Stimulated activated CD4-positive, alpha-beta T cell treated with anti-CD3 and anti-CD28 coated beads, Interleukin-1b, Interleukin-23, amount 100 ng/mL, for 48 hours (primary cell): ENCODE measurements around the gene STAT3.
"Not testable (repeated sequence)": the region's sequence is repeated elsewhere in the genome, so short reads cannot be mapped to it uniquely, and the experiment has no call there.

Experiments used
- DNase-seq: peaks from one replicate; pipeline ENCODE4 v3.0.0-alpha.2; 2020

Gene STAT3

GRCh38 chr17:42380935-42381334 lies 7.3 kb downstream of the STAT3 start:
- DNase-seq, result no peak

GRCh38 chr17:42378959-42379594 lies 9.2 kb downstream of the STAT3 start:
- no peak for DNase-seq

DNA sequence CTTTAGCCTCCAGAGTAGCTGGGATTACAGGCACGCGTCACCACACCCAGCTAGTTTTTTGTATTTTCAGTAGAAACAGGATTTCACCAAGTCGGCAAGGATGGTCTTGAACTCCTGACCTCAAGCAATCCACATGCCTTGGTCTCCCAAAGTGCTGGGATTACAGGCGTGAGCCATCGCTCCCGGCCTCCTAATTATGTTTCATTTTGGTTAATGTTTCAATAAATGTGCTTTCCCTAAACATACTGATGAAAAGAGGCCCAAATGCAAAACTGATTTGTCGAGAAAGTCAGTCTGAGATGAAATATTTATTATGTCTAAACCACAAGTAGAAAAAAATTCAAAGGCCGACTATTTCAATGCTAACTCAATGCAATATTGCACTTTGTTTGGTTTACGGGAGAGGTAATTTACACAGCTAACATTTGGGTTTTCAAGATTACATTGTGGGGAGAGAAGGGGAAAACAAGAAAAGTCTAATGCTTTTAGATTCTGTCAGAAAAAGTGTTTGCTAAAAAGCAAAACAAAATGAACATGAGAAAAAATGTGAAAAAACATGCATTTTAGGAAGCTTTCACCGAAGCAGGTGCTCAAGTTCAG lies 9.8 kb downstream of the STAT3 start:
- no peak for DNase-seq

DNA sequence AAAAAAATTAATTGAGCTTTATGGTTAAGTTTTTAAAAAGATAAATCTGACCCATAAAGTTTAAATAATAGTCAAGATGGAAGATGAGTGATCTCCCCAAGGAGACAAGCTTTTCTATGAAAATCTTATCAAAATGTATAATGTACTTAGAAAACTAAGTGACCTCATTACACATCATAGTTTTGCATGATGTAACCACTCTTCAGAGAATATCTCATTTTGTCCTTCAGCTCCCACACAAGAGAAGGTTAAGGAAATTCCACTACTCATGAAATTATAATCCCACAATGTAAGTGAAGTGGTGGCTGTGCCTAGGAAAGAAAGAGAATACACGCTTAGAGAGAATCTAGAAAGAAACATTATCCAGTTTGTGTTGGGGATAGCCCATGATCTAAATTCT lies 14.3 kb downstream of the STAT3 start:
- DNase-seq, result no peak

DNA sequence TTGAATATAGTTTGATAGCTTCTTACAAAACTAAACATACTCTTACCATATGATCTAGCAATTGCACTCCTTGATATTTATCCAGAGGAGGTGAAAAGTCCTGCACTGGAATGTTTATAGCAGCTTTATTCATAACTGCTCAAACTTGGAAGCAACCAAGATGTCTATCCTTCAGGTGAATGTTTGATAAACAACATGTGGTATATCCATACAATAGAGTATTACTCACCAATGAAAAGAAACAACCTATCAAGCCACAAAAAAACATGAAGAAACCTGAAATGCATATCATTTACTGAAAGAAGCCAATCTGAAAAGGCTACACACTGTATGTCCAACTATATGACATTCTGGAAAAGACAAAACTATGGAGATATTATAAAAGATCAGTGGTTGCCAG lies 16.1 kb downstream of the STAT3 start:
- DNase-seq, result no peak

DNA sequence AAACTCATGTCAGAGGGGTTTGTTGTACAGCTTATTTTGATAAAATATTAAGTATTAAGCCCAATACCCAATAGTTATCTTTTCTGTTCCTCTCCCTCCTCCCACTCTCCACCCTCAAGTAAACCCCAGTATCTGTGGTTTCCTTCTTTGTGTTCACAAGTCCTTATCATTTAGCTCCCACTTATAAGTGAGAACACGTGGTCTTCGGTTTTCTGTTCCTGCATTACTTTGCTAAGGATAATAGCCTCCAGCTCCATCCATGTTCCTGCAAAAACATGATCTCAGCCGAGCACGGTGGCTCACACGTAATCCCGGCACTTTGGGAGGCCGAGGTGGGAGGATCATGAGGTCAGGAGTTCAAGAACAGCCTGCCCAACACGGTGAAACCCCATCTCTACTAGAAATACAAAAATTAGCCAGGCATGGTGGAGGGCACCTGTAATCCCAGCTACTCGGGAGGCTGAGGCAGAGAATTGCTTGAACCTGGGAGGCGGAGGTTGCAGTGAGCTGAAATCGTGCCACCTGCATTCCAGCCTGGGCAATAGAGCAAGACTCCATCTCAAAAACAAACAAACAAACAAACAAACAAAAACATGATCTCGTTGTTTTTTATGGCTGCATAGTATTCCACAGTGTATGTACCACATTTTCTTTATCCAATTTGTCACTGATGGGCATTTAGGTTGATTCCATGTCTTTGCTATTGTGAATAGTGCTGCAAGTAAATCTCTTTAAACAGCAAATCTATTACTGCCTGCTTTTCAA lies 19.3 kb downstream of the STAT3 start:
- not testable (repeated sequence) for DNase-seq

DNA sequence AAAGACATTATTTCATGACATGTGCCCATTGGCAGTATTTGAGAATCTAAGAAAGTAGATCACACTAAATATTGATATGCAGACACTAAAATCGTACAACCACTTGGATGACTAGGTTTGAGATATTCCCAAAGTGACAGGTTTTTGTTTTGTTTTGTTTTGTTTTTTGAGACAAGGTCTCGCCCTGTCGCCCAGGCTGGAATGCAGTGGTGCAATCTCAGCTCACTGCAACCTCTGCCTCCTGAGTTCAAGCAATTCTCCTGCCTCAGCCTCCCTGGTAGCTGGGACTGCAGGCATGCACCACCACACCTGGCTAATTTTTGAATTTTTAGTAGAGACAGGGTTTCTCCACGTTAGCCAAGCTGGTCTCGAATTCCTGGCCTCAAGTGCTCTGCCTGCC lies 19.9 kb downstream of the STAT3 start:
- not testable (repeated sequence) for DNase-seq

DNA sequence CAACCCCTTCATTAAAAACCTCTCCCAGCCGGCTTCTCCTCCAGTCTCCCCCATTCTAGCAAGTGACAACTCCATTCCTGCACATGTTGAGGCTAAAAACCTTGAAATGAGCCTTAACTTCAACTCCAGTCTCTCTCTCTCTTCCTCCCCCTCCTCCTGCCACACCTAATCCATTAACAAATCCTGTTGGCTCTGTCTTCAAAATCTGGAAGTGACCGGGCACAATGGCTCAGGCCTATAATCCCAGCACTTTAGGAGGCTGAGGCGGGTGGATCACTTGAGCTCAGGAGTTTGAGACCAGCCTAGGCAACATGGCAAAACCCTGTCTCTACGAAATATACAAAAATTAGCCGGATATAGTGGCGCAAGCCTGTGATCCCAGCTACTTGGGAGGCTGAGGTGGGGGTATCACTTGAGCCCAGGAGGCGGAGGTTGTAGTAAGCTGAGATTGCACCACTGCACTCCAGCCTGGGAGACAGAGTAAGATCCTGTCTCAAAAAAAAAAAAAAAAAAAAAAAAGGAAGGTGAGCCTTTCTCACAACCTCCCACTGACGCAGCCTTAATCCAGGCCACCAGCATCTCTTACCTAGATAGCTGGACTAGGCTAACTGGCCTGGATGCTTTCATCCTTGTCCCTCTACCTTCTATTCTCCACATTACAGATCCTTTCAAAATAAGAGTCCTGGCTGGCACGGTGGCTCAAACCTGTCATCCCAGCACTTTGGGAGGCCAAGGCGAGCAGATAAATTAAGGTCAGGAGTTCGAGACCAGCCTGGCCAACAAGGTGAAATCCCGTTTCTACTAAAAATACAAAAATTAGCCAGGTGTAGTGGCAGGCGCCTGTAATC lies 21.8 kb downstream of the STAT3 start:
- DNase-seq, result not testable (repeated sequence)

- DNase-seq, result no peak
These were observed 23.1 kb downstream of the STAT3 start for GRCh38 chr17:42365136-42365535.

DNA sequence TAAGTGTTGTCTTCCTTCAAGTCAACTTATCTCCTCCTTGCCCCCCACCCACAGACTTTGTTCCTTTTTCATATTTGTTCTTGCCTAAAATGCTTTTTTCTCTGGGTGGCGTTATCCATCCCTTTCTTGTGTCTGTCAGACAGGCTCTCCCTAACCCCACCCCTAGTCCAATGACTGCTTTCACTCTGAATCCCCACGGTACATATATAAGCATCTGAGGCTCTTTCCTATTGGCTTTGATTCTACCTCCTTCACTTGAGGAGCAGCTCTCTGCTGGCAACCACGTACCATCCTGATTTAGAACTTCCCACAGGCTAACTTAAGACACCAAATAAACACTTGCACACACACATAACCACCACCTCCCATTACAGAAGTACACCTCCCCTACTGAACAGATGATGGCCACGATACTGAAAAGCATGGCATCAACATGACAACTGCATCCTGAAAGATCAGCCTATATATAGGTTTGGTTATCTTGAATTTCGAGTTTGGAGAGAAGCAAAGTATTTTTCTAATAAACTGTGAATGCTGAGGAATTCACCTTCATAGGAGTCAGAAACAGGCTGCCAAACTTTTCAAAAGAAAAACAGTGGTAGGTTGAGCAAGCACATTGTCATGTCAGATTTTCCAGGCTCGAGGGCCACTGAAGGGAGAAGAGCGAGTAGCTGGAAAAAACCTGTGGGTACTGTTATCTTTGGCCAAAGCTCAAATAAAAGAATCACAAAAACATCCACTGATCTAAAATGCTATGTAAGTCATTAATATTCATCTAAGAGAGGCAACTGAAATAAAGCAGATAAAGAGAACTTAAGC lies 24.3 kb downstream of the STAT3 start:
- DNase-seq, result no peak

- no peak for DNase-seq
These were observed 25.0 kb downstream of the STAT3 start for GRCh38 chr17:42363231-42363630.

- DNase-seq, result no peak
These were observed 25.8 kb downstream of the STAT3 start for GRCh38 chr17:42362245-42362961.

DNA sequence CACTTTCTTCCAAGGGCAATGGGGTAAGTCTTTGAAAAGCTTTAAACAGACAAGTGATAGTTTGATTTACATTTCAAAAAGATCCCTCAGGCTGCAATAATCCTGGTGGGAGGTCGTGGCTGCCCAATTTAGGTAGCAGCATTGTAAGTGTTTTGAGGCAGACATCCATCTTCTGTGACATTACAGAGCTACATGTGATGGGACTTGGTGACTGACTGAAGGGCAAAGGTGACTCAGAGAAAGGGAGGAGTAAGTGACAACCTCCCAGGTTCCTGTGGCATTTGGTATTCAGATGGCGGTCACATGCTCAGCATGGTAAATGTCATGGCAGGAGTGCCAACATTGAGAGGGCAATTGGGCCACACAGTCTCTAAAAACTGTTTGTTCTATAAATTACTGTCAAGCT lies 26.5 kb downstream of the STAT3 start:
- DNase-seq, result peak; percentile 55

- DNase-seq, result not testable (repeated sequence)
These were observed 27.9 kb downstream of the STAT3 start for GRCh38 chr17:42360388-42360787.

DNA sequence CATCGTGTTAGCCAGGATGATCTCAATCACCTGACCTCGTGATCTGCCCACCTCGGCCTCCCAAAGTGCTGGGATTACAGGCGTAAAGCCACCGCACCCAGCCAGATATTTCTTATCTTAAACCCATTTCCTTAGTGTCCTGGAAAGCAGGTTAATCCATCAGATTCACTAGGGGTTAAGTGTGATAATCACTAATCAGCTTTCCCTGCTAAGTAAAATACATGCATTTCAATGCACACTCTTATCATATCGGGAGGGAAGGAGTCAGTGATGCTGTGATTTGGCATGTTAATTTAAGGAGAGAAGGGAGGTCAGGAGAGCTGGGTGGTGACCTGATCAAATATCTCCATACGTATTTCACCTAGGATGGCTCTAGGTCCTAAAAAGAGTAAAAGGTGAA lies 29.1 kb downstream of the STAT3 start:
- DNase-seq, result no peak

GRCh38 chr17:42358434-42358833 lies 29.8 kb downstream of the STAT3 start:
- DNase-seq, result no peak

DNA sequence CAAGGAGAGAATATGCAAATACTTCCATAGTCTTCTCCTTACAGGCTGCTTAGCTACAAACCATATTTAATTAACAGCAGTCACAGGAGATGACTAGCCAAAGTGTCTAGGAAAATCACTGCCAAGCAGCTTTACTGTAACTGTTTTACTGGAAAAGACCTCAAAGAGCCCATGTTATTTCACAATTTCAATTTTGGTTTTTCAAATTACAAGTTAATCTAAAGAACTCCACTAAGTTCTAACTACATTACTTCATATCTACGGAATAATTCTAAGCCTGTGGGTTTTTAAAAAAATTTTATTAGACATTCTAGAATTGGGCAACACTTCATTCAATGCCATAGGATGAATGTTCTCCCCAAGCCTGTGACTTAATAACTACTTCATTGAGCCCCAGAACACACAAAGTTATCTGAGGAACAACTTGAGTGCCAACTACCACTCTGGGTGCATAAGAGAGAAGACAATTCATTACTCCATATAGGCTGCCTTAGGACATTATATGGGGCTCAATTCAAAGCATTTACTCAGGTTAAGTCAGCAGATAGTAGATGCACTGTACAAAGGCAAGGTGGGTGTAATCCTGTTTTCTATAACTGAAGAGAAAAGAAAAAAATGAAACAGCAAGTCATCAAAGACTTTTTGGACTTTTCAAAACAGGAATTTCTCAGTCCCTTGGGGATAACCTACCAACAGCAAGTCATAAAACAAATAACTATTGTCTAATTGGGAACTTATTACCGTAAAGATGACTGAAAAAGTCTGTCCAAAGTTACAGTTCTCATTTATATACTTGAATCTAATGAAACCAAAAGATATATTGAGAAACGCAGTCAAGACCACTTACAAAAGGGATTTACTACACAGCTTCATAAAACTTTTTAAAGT lies 33.0 kb downstream of the STAT3 start:
- no peak for DNase-seq

- DNase-seq, result no peak
These were observed 40.1 kb downstream of the STAT3 start for GRCh38 chr17:42348104-42348503.

DNA sequence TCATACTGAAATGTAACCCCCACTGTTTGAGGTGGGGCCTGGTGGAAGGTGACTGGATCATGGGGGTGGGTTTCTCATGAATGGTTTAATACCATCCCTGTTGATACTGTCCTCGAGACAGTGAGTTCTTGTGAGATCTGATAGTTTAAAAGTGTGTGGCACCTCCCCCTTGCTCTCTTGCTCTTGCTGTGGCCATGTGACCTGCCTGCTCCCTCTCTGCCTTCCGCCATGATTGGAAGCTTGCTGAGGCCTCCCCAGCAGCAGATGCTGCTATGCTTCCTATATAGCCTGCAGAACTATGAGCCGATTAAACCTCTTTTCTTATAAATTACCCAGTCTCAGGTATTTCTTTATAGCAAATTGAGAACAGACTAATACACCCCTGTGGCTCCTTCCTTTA lies 40.6 kb downstream of the STAT3 start:
- DNase-seq, result no peak

- no peak for DNase-seq
These were observed 41.0 kb downstream of the STAT3 start for GRCh38 chr17:42347198-42347597.

- DNase-seq, result no peak
These were observed 41.8 kb downstream of the STAT3 start for GRCh38 chr17:42346481-42346880.
